IMR-90 (cell line): ENCODE results near the gene GALNT13. TPM values are rescaled to one million over a fixed set of nuclear protein-coding genes. Genes with fewer than 3 reads are reported as not detected.

ENCODE experiments used
- ATAC-seq: fragments of 200-7000 bp; cut with Tn5 transposase; 2 replicates; pipeline ENCODE4 v1.9.1; 2020; ENCODE audit warnings: low read depth, mild to moderate bottlenecking, moderate library complexity
- BruUV-seq: library from RNA; stranded (reverse); fragments of 400-500 nt; replicated peaks from 2 replicates; lab custom pipeline; 2021; lab: Mats Ljungman, UMichigan
- CTCF ChIA-PET: fragments of 300-600 bp; formaldehyde crosslinking; extraction: SDS; loops from one replicate; lab custom pipeline; 2021; ENCODE audit warnings: antibody characterized with exemption; lab: Yijun Ruan, JAX
- POLR2A ChIA-PET: fragments of 300-600 bp; sonication (Branson Sonifier 250); formaldehyde crosslinking; loops from one replicate; lab custom pipeline; 2022; ENCODE audit warnings: antibody characterized with exemption; ENCODE audit not compliant: unreplicated experiment; lab: Charles Lee
- DNase-seq: peaks from one replicate; pipeline ENCODE4 v3.0.0; 2013
- H2AFZ ChIP-seq: replicated peaks from 2 replicates; pipeline ENCODE3; 2013; ENCODE audit warnings: low read length, mild to moderate bottlenecking; ENCODE audit not compliant: poor library complexity
- H2AK5ac ChIP-seq: 2 replicates; pipeline ENCODE4 v1.6.1; 2013; ENCODE audit warnings: low read depth, low read length, inconsistent platforms
- H2AK9ac ChIP-seq: replicated peaks from 2 replicates; pipeline ENCODE3; 2013; ENCODE audit warnings: mild to moderate bottlenecking, low read depth, low read length, moderate library complexity; ENCODE audit not compliant: poor library complexity
- H2BK120ac ChIP-seq: 2 replicates; pipeline ENCODE4 v1.6.1; 2013; ENCODE audit warnings: low read depth, low read length, inconsistent platforms
- H2BK15ac ChIP-seq: 3 replicates; pipeline ENCODE4 v1.6.1; 2013; ENCODE audit warnings: low read depth, low read length, inconsistent platforms
- H2BK20ac ChIP-seq: 2 replicates; pipeline ENCODE4 v1.6.1; 2013; ENCODE audit warnings: low read depth, mild to moderate bottlenecking, inconsistent platforms, low read length, moderate library complexity
- H2BK5ac ChIP-seq: 2 replicates; pipeline ENCODE4 v1.6.1; 2013; ENCODE audit warnings: mild to moderate bottlenecking, low read depth, low read length, inconsistent platforms; ENCODE audit not compliant: poor library complexity, severe bottlenecking
- H3K14ac ChIP-seq: replicated peaks from 2 replicates; pipeline ENCODE4 v1.6.1; 2013; ENCODE audit warnings: low read depth, low read length, inconsistent platforms
- H3K18ac ChIP-seq: 2 replicates; pipeline ENCODE4 v1.6.1; 2013; ENCODE audit warnings: low read depth, low read length, control low read depth
- H3K23ac ChIP-seq: 2 replicates; pipeline ENCODE4 v1.6.1; 2013; ENCODE audit warnings: low read depth, low read length, inconsistent platforms
- H3K27ac ChIP-seq: 2 replicates; pipeline ENCODE4 v1.5.1; 2013; ENCODE audit warnings: mild to moderate bottlenecking, control low read depth, low read length; ENCODE audit not compliant: insufficient read depth
- H3K27me3 ChIP-seq: 2 replicates; pipeline ENCODE4 v1.6.1; 2013; ENCODE audit warnings: low read length; ENCODE audit not compliant: control insufficient read depth, insufficient read depth
- H3K36me3 ChIP-seq: 2 replicates; pipeline ENCODE4 v1.6.1; 2013; ENCODE audit warnings: low read length, mixed read lengths; ENCODE audit not compliant: control insufficient read depth, insufficient read depth
- H3K4ac ChIP-seq: 2 replicates; pipeline ENCODE4 v1.6.1; 2013; ENCODE audit warnings: low read depth, low read length, inconsistent platforms
- H3K4me1 ChIP-seq: 2 replicates; pipeline ENCODE4 v1.6.1; 2013; ENCODE audit warnings: low read length, mixed read lengths; ENCODE audit not compliant: control insufficient read depth, insufficient read depth
- H3K4me2 ChIP-seq: 2 replicates; pipeline ENCODE4 v1.6.1; 2013; ENCODE audit warnings: low read depth, mild to moderate bottlenecking, control low read depth, low read length, moderate library complexity
- H3K4me3 ChIP-seq: 2 replicates; pipeline ENCODE4 v1.5.1; 2013; ENCODE audit warnings: low read depth, mild to moderate bottlenecking, control low read depth, low read length, moderate library complexity; ENCODE audit not compliant: insufficient read depth
- H3K56ac ChIP-seq: 2 replicates; pipeline ENCODE4 v1.6.1; 2013; ENCODE audit warnings: low read length, inconsistent platforms; ENCODE audit not compliant: insufficient read depth; ENCODE audit errors: extremely low read depth
- H3K79me1 ChIP-seq, 2 experiments: 2 replicates each; pipeline ENCODE4 v1.6.1; 2013; ENCODE audit warnings: low read length in 2 of 2, inconsistent platforms in 1 of 2, low read depth in 1 of 2
- H3K9ac ChIP-seq: 2 replicates; pipeline ENCODE4 v1.6.1; 2013; ENCODE audit warnings: low read depth, low read length, control low read depth
- H3K9me1 ChIP-seq: 2 replicates; pipeline ENCODE4 v1.6.1; 2013; ENCODE audit warnings: low read length, inconsistent platforms; ENCODE audit not compliant: insufficient read depth
- H3K9me3 ChIP-seq: 2 replicates; pipeline ENCODE4 v1.6.1; 2013; ENCODE audit warnings: low read length; ENCODE audit not compliant: control insufficient read depth, insufficient read depth
- H4K20me1 ChIP-seq: 2 replicates; pipeline ENCODE4 v1.6.1; 2013; ENCODE audit warnings: low read length, inconsistent platforms; ENCODE audit not compliant: insufficient read depth
- H4K5ac ChIP-seq: 2 replicates; pipeline ENCODE4 v1.6.1; 2013; ENCODE audit warnings: mild to moderate bottlenecking, low read depth, low read length, control low read depth
- H4K8ac ChIP-seq, 2 experiments: 2 replicates each; pipeline ENCODE4 v1.6.1; 2013; ENCODE audit warnings: low read depth in 2 of 2, low read length in 2 of 2, control low read depth in 1 of 2, inconsistent platforms in 1 of 2
- H4K91ac ChIP-seq: 2 replicates; pipeline ENCODE4 v1.6.1; 2013; ENCODE audit warnings: low read depth, low read length, inconsistent platforms; ENCODE audit not compliant: insufficient read depth
- ELK1 ChIP-seq: fragments of 150-350 bp; IDR thresholded peaks from 2 replicates; pipeline ENCODE4 v1.6.1; 2016; ENCODE audit warnings: low read depth, mild to moderate bottlenecking, low read length, moderate library complexity, borderline replicate concordance
- POLR2A ChIP-seq: IDR thresholded peaks from 2 replicates; pipeline ENCODE4 v1.6.1; 2012; ENCODE audit warnings: mild to moderate bottlenecking, low read depth, low read length
- RFX5 ChIP-seq: IDR thresholded peaks from 2 replicates; pipeline ENCODE4 v1.8.0; 2012; ENCODE audit warnings: low read depth, mild to moderate bottlenecking, low read length, moderate library complexity
- USF2 ChIP-seq: fragments of 150-350 bp; IDR thresholded peaks from 2 replicates; pipeline ENCODE4 v1.6.1; 2017; ENCODE audit warnings: mild to moderate bottlenecking, antibody characterized with exemption, low read length, low read depth
- WGBS, 2 experiments: methylation state at CpG; one replicate each; pipeline versions ENCODE4 v1.1.5 to v1.1.7; 2013; ENCODE audit warnings: missing lambda C conversion rate in 2 of 2; ENCODE audit not compliant: insufficient read length in 1 of 2; ENCODE audit errors: extremely low coverage in 2 of 2; 5-methylcytosine and 5-hydroxymethylcytosine counted together
- dilution Hi-C: fragments of 300-500 bp; cut with HindIII; formaldehyde crosslinking; loops from one replicate; pipeline ENCODE4 v1.14.3; 2018; ENCODE audit warnings: low sequenced_read_pairs; ENCODE audit not compliant: unreplicated experiment
- in situ Hi-C: fragments of 300-500 bp; cut with MboI; formaldehyde crosslinking; loops from 3 replicates; pipeline ENCODE4 v1.14.3; 2019; ENCODE audit warnings: low sequenced_read_pairs, inconsistent platforms, mixed read lengths
- intact Hi-C: fragments of 100-400 bp; cut with micrococcal nuclease; formaldehyde crosslinking; loops from 2 replicates; pipeline ENCODE4 v1.10.0; 2022
- polyA plus RNA-seq, 3 experiments: library from polyadenylated mRNA; depleted of rRNA; stranded (reverse); fragments of >200 nt; gene quantifications; 2 replicates each; pipeline ENCODE4 v1.2.3, GENCODE V29; 2012; ENCODE audit warnings: low replicate concordance in 1 of 3
- total RNA-seq: library from RNA; depleted of rRNA; stranded (reverse); fragments of >200 nt; gene quantifications from 2 replicates; pipeline ENCODE4 v1.2.3, GENCODE V29; 2012

GALNT13 gene
- total and polyA plus RNA-seq, 2 of the 4 experiments (the other 2 are of a cell fraction): 0.03 TPM; not detected in 1

GRCh38 chr2:154291927-154292326, 420.2 kb downstream of the GALNT13 start:
- Histone ChIP-seq H4K5ac (no peak overlapping the region), H2AFZ (no peak overlapping the region), H4K8ac (no peak overlapping the region), H2AK9ac (no peak overlapping the region), H2BK5ac (no peak overlapping the region), H3K4me2 (no peak overlapping the region), H3K56ac (no peak overlapping the region), H3K9ac (no peak overlapping the region), H3K14ac (no peak overlapping the region), H2BK20ac (no peak overlapping the region), H3K18ac (no peak overlapping the region), H3K9me3 (peaks cover 16% of the 10 kb centered on the region), H3K27me3 (no peaks in the 10 kb centered on the region), H3K9me1 (no peaks in the 10 kb centered on the region), H2AK5ac (no peak overlapping the region), H3K79me1 (no peaks in the 10 kb centered on the region), H2BK15ac (no peak overlapping the region), H4K20me1 (no peaks in the 10 kb centered on the region), H2BK120ac (no peak overlapping the region), H3K27ac (no peak overlapping the region), H3K4ac (no peak overlapping the region), H3K36me3 (no peaks in the 10 kb centered on the region), H3K23ac (no peak overlapping the region), H4K91ac (no peak overlapping the region), H3K4me1 (no peaks in the 10 kb centered on the region), H3K4me3 (no peak overlapping the region)
- ATAC-seq (no peak), DNase-seq (no peak)
- ChIA-PET POLR2A (no interaction called here), CTCF (no interaction called here)
- in situ Hi-C loops: no loop called here
- intact Hi-C loops: no loop called here
- no peak for TF ChIP-seq POLR2A
- no peak for TF ChIP-seq USF2
- no peak for TF ChIP-seq ELK1
- TF ChIP-seq RFX5: no peak
- WGBS, 2 experiments: no CpG with 5 or more reads among the region's 3 CpGs
- dilution Hi-C loops: no loop called here
- BruUV-seq: no TSS peak
